Measurements from ENCODE around the gene ENTPD7. TPM values are rescaled to one million over a fixed set of nuclear protein-coding genes. Genes with fewer than 3 reads are reported as not detected.
"Not testable (repeated sequence)": the region's sequence is repeated elsewhere in the genome, so short reads cannot be mapped to it uniquely, and the experiment has no call there.

The ENTPD7 gene
- total and polyA plus RNA-seq, 10 of the 15 experiments (the other 5 are each of a cell fraction or from before 2014, with no cell fraction given): 0.73 to 6.7 (median 5.2) TPM

- FAIRE-seq (no peak), DNase-seq (ENCODE audit: low read depth, low spot score) (no peak), ATAC-seq (no peak)
- WGBS (ENCODE audit: insufficient coverage, insufficient replicate concordance, low lambda C conversion rate, missing lambda C conversion rate): 30% methylated on average over 3 of the region's 3 CpGs
- CTCF ChIA-PET: no interaction called here
- no peak overlapping the region for H3K9ac ChIP-seq (ENCODE audit: control insufficient read depth, insufficient read depth, low read length)
- no peaks in the 10 kb centered on the region for H4K20me1 ChIP-seq (ENCODE audit: control insufficient read depth, insufficient read depth)
- H3K4me3 ChIP-seq: no peak overlapping the region
- H3K79me2 ChIP-seq (ENCODE audit: control insufficient read depth, insufficient read depth, low read length): no peaks in the 10 kb centered on the region
- in situ Hi-C loops (cut with MboI) (no loop called here), intact Hi-C loops (cut with micrococcal nuclease; ENCODE audit: unreplicated experiment) (no loop called here)
- H3K9me3 ChIP-seq (replicated peaks; ENCODE audit: control insufficient read depth, insufficient read depth, low read length): peaks cover 5% of the 10 kb centered on the region
- no peak overlapping the region for H2AFZ ChIP-seq (ENCODE audit: control insufficient read depth, low read depth, low read length)
- SMC1A ChIA-PET (ENCODE audit: uncharacterized antibody, unreplicated experiment): interaction anchor here (0.7 to 2.0 kb wide), 3 partner anchors 9 to 16 kb away, joined by 3 to 11 read pairs (median 3); partner anchors contain the start of genes COX15 and CUTC
- POLR2A ChIA-PET: no interaction called here
- BruUV-seq (replicated peaks): no TSS peak
- H3K4me1 ChIP-seq (ENCODE audit: control insufficient read depth, insufficient read depth, low read length): no peaks in the 10 kb centered on the region
- no peaks in the 10 kb centered on the region for H3K27me3 ChIP-seq (replicated peaks in 1 of 2; ENCODE audit: control insufficient read depth in 2 of 2, insufficient read depth in 2 of 2, low read length in 1 of 2)
- H3K27ac ChIP-seq (ENCODE audit: control insufficient read depth, insufficient read depth): no peak overlapping the region
- RAD21 ChIA-PET (ENCODE audit: unreplicated experiment): interaction anchor here (1.6 kb wide), 1 partner anchor 11 kb away, joined by 5 read pairs; the partner anchor contains the start of genes COX15 and CUTC
- peaks cover 4 to 38% of the 10 kb centered on the region in 2 experiments for H3K36me3 ChIP-seq (ENCODE audit: control insufficient read depth in 2 of 2, insufficient read depth in 2 of 2, low read length in 1 of 2)
- no peak overlapping the region for H3K4me2 ChIP-seq (ENCODE audit: control insufficient read depth, insufficient read depth)
- TF ChIP-seq ASH2L (IDR thresholded peaks at IDR 0.05; ENCODE audit: borderline replicate concordance, low read depth) (no peak), KDM1A (IDR thresholded peaks at IDR 0.05; ENCODE audit: borderline replicate concordance) (no peak), SIX5 (IDR thresholded peaks at IDR 0.05; ENCODE audit: low read depth, low read length, severe bottlenecking) (no peak), RCOR1 (conservative IDR thresholded peaks at IDR 0.05; ENCODE audit: low read depth, low read length) (no peak), SIN3A (IDR thresholded peaks at IDR 0.05; ENCODE audit: low read depth, low read length) (no peak), ZSCAN29 (IDR thresholded peaks at IDR 0.05) (no peak), CBX3 (IDR thresholded peaks at IDR 0.05; ENCODE audit: borderline replicate concordance, low read depth) (no peak), CHD4 (IDR thresholded peaks at IDR 0.05) (no peak), HDAC2 (IDR thresholded peaks at IDR 0.05) (no peak), CHD1 (IDR thresholded peaks at IDR 0.05; ENCODE audit: low read depth, low read length) (no peak), SMARCA5 (IDR thresholded peaks at IDR 0.05) (no peak), RAD21 (IDR thresholded peaks at IDR 0.05; ENCODE audit: insufficient read depth, low read depth, low read length) (no peak; the same call in 1 of the 2 replicates), MLLT1 (IDR thresholded peaks at IDR 0.05) (no peak), TBL1XR1 (IDR thresholded peaks at IDR 0.05; ENCODE audit: low read depth, low read length) (no peak), BCL11A (IDR thresholded peaks at IDR 0.05; ENCODE audit: low read depth, low read length) (no peak), SKIL (IDR thresholded peaks at IDR 0.05; ENCODE audit: low read depth, poor library complexity, severe bottlenecking) (no peak), NFIC (IDR thresholded peaks at IDR 0.05; ENCODE audit: low read depth, low read length) (no peak), RUNX3 (IDR thresholded peaks at IDR 0.05; ENCODE audit: low read length) (no peak)
Measured at GRCh38 chr10:99743841-99744240, 84.5 kb downstream of the ENTPD7 start.

- in situ Hi-C loops (cut with MboI); CTCF ChIA-PET; FAIRE-seq; H3K9ac ChIP-seq (ENCODE audit: control insufficient read depth, insufficient read depth, low read length); H3K79me2 ChIP-seq (ENCODE audit: control insufficient read depth, insufficient read depth, low read length); H3K27ac ChIP-seq (ENCODE audit: control insufficient read depth, insufficient read depth); POLR2A ChIA-PET; SMC1A ChIA-PET (ENCODE audit: uncharacterized antibody, unreplicated experiment); DNase-seq (ENCODE audit: low read depth, low spot score); BruUV-seq (replicated peaks); ATAC-seq; H3K4me3 ChIP-seq; H4K20me1 ChIP-seq (ENCODE audit: control insufficient read depth, insufficient read depth); H3K4me1 ChIP-seq (ENCODE audit: control insufficient read depth, insufficient read depth, low read length); RAD21 ChIA-PET (ENCODE audit: unreplicated experiment); intact Hi-C loops (cut with micrococcal nuclease; ENCODE audit: unreplicated experiment); H3K9me3 ChIP-seq (replicated peaks; ENCODE audit: control insufficient read depth, insufficient read depth, low read length); H2AFZ ChIP-seq (ENCODE audit: control insufficient read depth, low read depth, low read length); H3K4me2 ChIP-seq (ENCODE audit: control insufficient read depth, insufficient read depth); H3K27me3 ChIP-seq (replicated peaks in 1 of 2; ENCODE audit: control insufficient read depth in 2 of 2, insufficient read depth in 2 of 2, low read length in 1 of 2): not testable (repeated sequence)
- H3K36me3 ChIP-seq (ENCODE audit: control insufficient read depth in 2 of 2, insufficient read depth in 2 of 2, low read length in 1 of 2): peaks cover 4 to 39% of the 10 kb centered on the region in 2 experiments
- WGBS (ENCODE audit: insufficient coverage, insufficient replicate concordance, low lambda C conversion rate, missing lambda C conversion rate): 96% methylated on average over 2 of the region's 2 CpGs
Measured at GRCh38 chr10:99746166-99746565, 86.9 kb downstream of the ENTPD7 start.
